A549 treated with AZD9567 at 1 μM for 4 hours (cell line): Measurements from ENCODE around the gene ERCC8. TPM values are rescaled to one million over a fixed set of nuclear protein-coding genes. Genes with fewer than 3 reads are reported as not detected.

Experiments
- total RNA-seq: library from RNA; stranded (reverse); fragments of 200-300 nt; extraction: Qiagen RNA extraction; gene quantifications from 5 replicates; pipeline ENCODE4 v1.2.3, GENCODE V29; 2022; ENCODE audit not compliant: insufficient read depth

ERCC8 gene, protein sequence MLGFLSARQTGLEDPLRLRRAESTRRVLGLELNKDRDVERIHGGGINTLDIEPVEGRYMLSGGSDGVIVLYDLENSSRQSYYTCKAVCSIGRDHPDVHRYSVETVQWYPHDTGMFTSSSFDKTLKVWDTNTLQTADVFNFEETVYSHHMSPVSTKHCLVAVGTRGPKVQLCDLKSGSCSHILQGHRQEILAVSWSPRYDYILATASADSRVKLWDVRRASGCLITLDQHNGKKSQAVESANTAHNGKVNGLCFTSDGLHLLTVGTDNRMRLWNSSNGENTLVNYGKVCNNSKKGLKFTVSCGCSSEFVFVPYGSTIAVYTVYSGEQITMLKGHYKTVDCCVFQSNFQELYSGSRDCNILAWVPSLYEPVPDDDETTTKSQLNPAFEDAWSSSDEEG
- 6.9 to 15.9 TPM (median 13.2 TPM) in 5 replicates for total RNA-seq

DNA sequence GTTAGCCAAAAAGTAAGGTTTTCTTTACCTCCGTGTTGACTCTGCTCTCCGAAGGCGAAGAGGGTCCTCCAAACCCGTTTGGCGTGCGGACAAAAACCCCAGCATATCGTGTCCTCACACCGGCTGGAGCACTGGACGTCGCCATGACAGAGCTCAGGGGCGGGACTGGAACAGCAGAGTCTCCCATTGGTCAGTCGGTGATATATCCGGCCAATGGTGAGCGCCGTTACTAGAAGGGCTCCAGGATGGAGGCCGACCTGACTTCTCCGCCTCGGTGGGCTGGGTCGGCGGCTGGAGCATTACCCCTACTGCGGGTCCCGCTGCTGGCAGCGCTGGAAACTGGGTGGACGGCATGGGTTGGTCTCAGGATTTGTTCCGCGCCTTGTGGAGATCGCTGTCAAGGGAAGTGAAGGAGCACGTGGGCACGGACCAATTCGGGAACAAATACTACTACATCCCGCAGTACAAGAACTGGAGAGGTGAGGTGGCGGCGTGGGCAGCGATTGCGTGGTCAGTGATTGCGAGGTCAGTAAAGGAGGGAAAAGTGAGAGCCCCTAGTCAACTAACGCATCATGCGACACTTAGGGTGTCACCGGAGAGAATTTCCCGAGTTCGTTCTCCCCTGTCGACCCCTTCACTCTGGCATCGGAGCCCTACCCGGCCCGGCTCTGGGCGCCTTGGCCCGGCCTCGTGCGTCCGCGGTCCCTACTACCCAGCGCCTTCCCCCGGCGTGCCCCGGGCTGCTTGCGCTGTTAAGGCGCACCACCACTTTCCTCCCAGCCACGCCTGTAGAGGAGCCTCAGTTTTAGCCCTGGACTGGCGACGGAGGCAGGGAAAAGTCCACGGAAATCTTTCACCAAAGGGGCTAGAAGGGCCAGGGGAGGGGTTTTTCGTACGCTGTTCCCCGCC lies at the start of gene ERCC8, which contains the start of gene NDUFAF2:
Gene ERCC8 (minus strand): TSS at position 167 of the 909 bp plus-strand sequence. CDS start 62 bp downstream, at position 105.
Gene NDUFAF2 (plus strand): TSS at position 302 of the 909 bp plus-strand sequence. CDS start 51 bp downstream, at position 353.

DNA sequence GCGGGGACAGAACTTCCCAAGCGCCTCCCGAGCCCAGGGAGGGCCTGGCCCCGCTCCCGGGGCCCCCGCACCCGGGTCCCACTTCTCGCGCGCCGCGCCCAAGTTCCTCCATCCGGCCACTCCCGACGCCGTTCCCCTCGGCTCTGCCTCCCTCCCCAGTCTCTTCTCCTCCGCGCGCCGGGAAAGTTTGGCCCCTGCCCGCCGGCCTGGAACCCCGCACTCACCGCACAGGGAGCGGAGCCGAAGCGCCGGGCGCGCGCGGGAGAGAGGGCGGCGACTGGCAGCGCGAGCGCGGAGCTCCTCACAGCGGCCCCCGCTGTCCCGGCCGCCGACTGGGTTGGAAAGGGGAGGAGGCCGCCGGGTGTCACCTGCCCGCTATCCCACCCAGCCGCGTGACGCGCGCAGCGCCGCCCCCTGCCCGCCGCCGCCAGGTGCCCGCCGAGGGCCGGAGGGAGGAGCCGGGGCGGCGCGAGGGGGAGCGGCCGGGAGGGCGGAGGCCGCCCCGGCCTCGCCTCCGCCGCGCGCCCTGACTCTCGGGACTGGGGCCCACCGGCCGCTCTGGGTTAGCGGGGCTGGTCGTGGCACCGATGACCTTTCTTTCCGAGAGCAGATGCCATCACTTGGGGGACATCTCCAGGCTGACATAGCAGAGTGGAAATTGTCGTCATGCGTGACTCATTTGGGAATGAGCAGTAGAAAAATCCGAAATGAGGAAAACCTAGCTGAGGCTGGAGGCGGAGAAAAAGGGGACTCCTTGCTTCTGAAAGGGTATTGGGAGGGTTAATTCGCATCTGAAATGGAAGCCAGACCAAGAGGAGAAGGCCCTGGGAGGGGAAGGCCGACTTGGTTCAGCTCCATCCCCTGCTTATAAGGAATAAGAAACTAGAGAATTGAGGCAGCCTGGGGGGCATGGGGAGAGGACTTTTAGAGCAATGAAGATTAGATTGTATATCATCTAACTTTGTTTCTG lies 100.6 kb downstream of the ERCC8 start, which contains the start of gene ELOVL7:
Gene ELOVL7 (minus strand): TSS at position 334 of the 970 bp plus-strand sequence. CDS start 56,872 bp downstream, outside the sequence.

Other genes starting within 250 kb of the ERCC8 start
- gene DEPDC1B, start 244.9 kb downstream of the ERCC8 start, total RNA-seq: 12.6 to 18.9 TPM (median 16.4 TPM) in 5 replicates
- gene ELOVL7, start 100.8 kb downstream of the ERCC8 start, total RNA-seq: 9.8 to 12.0 TPM (median 11.1 TPM) in 5 replicates
- gene NDUFAF2, start 135 bp upstream of the ERCC8 start, total RNA-seq: 60.9 to 77.4 TPM (median 75.2 TPM) in 5 replicates
- gene SMIM15, start 217.4 kb upstream of the ERCC8 start, total RNA-seq: 65.2 to 118 TPM (median 67.1 TPM) in 5 replicates